ENCODE results near the gene TMEM59L. TPM values are rescaled to one million over a fixed set of nuclear protein-coding genes. Genes with fewer than 3 reads are reported as not detected.

TMEM59L gene
- total and polyA plus RNA-seq, 2 of the 13 experiments (the other 11 are each of a cell fraction or from before 2014, with no cell fraction given): 0.97 to 5.5 TPM

DNA sequence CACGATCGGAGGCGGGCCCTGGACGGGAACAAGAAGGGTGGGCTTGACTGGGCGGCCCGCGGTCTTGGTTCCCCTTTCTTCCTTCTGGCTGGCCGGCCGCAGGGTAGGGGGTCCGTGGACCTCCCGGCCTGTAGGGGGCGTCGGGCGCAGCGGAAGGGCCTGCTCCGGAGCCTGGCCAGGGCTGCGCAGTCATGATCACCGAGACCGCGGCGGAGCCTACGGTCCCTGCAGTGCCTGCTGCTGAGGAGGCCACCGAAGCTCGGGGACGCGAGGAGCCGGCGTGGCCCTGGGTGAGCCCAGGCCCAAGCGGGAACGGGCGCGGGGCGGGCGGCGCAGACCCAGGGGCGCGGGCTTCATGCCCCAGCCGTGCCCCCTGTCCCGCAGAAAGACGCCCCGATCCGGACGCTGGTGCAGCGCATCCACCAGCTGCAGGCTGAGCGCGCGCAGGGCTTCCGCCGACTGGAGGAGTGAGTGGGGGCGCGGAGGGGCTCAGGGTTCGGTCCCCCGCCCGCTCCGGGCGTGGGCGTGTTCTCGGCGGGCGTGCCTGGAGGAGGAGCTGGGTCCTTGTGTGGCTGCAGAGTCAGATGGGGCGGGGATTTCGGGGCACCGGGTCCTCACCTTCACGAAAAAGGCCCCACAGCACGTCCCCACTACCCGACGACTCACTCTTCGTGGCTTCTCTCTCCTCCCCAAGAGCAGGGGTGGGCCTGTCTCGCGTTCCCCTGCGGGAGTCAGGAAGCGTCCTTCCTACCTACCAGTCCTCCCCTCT lies 23.9 kb upstream of the TMEM59L start, which contains the start of gene REX1BD (continued):
- TF ChIP-seq, protein P1, sequence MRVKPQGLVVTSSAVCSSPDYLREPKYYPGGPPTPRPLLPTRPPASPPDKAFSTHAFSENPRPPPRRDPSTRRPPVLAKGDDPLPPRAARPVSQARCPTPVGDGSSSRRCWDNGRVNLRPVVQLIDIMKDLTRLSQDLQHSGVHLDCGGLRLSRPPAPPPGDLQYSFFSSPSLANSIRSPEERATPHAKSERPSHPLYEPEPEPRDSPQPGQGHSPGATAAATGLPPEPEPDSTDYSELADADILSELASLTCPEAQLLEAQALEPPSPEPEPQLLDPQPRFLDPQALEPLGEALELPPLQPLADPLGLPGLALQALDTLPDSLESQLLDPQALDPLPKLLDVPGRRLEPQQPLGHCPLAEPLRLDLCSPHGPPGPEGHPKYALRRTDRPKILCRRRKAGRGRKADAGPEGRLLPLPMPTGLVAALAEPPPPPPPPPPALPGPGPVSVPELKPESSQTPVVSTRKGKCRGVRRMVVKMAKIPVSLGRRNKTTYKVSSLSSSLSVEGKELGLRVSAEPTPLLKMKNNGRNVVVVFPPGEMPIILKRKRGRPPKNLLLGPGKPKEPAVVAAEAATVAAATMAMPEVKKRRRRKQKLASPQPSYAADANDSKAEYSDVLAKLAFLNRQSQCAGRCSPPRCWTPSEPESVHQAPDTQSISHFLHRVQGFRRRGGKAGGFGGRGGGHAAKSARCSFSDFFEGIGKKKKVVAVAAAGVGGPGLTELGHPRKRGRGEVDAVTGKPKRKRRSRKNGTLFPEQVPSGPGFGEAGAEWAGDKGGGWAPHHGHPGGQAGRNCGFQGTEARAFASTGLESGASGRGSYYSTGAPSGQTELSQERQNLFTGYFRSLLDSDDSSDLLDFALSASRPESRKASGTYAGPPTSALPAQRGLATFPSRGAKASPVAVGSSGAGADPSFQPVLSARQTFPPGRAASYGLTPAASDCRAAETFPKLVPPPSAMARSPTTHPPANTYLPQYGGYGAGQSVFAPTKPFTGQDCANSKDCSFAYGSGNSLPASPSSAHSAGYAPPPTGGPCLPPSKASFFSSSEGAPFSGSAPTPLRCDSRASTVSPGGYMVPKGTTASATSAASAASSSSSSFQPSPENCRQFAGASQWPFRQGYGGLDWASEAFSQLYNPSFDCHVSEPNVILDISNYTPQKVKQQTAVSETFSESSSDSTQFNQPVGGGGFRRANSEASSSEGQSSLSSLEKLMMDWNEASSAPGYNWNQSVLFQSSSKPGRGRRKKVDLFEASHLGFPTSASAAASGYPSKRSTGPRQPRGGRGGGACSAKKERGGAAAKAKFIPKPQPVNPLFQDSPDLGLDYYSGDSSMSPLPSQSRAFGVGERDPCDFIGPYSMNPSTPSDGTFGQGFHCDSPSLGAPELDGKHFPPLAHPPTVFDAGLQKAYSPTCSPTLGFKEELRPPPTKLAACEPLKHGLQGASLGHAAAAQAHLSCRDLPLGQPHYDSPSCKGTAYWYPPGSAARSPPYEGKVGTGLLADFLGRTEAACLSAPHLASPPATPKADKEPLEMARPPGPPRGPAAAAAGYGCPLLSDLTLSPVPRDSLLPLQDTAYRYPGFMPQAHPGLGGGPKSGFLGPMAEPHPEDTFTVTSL (CRISPR knock-in tag; IDR thresholded peaks at IDR 0.05; ENCODE audit: borderline replicate concordance): peak; percentile 3; the same call in 1 of the 2 replicates
- 0 out of 2 replicates have a peak, but pooled peaks have one; percentile 26 for TF ChIP-seq ZNF274 (CRISPR knock-in tag; IDR thresholded peaks at IDR 0.05)
- 0 out of 2 replicates have a peak, but pooled peaks have one; percentile 39 for TF ChIP-seq ZNF333 (CRISPR knock-in tag; IDR thresholded peaks at IDR 0.05; ENCODE audit: borderline replicate concordance)
- TF ChIP-seq ARNT (IDR thresholded peaks at IDR 0.05): no peak
- TF ChIP-seq, protein P2, sequence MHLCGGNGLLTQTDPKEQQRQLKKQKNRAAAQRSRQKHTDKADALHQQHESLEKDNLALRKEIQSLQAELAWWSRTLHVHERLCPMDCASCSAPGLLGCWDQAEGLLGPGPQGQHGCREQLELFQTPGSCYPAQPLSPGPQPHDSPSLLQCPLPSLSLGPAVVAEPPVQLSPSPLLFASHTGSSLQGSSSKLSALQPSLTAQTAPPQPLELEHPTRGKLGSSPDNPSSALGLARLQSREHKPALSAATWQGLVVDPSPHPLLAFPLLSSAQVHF (CRISPR knock-in tag; IDR thresholded peaks at IDR 0.05): no peak
- TF ChIP-seq ZNF256 (CRISPR knock-in tag; conservative IDR thresholded peaks at IDR 0.05): no peak; the same call in 1 of the 2 replicates
- no peak for TF ChIP-seq RORA (CRISPR knock-in tag; IDR thresholded peaks at IDR 0.05)
- TF ChIP-seq, protein P3, sequence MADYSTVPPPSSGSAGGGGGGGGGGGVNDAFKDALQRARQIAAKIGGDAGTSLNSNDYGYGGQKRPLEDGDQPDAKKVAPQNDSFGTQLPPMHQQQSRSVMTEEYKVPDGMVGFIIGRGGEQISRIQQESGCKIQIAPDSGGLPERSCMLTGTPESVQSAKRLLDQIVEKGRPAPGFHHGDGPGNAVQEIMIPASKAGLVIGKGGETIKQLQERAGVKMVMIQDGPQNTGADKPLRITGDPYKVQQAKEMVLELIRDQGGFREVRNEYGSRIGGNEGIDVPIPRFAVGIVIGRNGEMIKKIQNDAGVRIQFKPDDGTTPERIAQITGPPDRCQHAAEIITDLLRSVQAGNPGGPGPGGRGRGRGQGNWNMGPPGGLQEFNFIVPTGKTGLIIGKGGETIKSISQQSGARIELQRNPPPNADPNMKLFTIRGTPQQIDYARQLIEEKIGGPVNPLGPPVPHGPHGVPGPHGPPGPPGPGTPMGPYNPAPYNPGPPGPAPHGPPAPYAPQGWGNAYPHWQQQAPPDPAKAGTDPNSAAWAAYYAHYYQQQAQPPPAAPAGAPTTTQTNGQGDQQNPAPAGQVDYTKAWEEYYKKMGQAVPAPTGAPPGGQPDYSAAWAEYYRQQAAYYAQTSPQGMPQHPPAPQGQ (CRISPR knock-in tag; IDR thresholded peaks at IDR 0.05; ENCODE audit: borderline replicate concordance): 0 out of 2 replicates have a peak, but pooled peaks have one; percentile 58
- no peak for TF ChIP-seq ZBTB44 (CRISPR knock-in tag; IDR thresholded peaks at IDR 0.05)
- TF ChIP-seq FOXJ3 (CRISPR knock-in tag; IDR thresholded peaks at IDR 0.05; ENCODE audit: borderline replicate concordance): no peak
- TF ChIP-seq ZNF816 (CRISPR knock-in tag; IDR thresholded peaks at IDR 0.05; ENCODE audit: borderline replicate concordance): no peak
- peak; percentile 19 for TF ChIP-seq ZC3H13 (CRISPR knock-in tag; IDR thresholded peaks at IDR 0.05)
- TF ChIP-seq MIXL1 (CRISPR knock-in tag; IDR thresholded peaks at IDR 0.05): peak; percentile 53
- no peak for TF ChIP-seq NBN (conservative IDR thresholded peaks at IDR 0.05)
- TF ChIP-seq BORCS8-MEF2B (CRISPR knock-in tag; IDR thresholded peaks at IDR 0.05): no peak; the same call in 1 of the 2 replicates
- no peak for TF ChIP-seq GRHL1 (CRISPR knock-in tag; conservative IDR thresholded peaks at IDR 0.05)
- TF ChIP-seq RXRB (CRISPR knock-in tag; IDR thresholded peaks at IDR 0.05; ENCODE audit: borderline replicate concordance): peak; percentile 73
